H1 (cell line): ENCODE data around the gene ZNF454. TPM values are rescaled to one million over a fixed set of nuclear protein-coding genes. Genes with fewer than 3 reads are reported as not detected.
A peak's percentile ranks its signal among the peaks of the same experiment; 100 is the strongest.

Source experiments
- CBX5 ChIP-seq: fragments of 300-800, 300-1000 bp; sonication (generic); IDR thresholded peaks from 2 replicates; pipeline ENCODE4 v1.7.1; 2016; ENCODE audit warnings: antibody characterized with exemption, low read length, low read depth
- CTBP2 ChIP-seq: IDR thresholded peaks from 2 replicates; pipeline ENCODE4 v1.7.0; 2011; ENCODE audit warnings: borderline replicate concordance, mild to moderate bottlenecking, moderate library complexity, mixed read lengths, low read length; ENCODE audit not compliant: insufficient read depth, insufficient read length
- EGR1 ChIP-seq: IDR thresholded peaks from 2 replicates; pipeline ENCODE4 v1.6.1; 2011; ENCODE audit warnings: low read depth, low read length, borderline replicate concordance
- GTF2F1 ChIP-seq: IDR thresholded peaks from 2 replicates; pipeline ENCODE4 v1.6.1; 2012; ENCODE audit warnings: low read depth, low read length, improper control_type of control experiment, borderline replicate concordance
- JUND ChIP-seq: IDR thresholded peaks from 2 replicates; pipeline ENCODE4 v1.6.1; 2011; ENCODE audit warnings: mild to moderate bottlenecking, improper control_type of control experiment, low read length
- KDM4A ChIP-seq: IDR thresholded peaks from one replicate; pipeline ENCODE4 v1.7.1; 2012; ENCODE audit warnings: low read depth, mild to moderate bottlenecking, moderate library complexity, low read length, inconsistent platforms; ENCODE audit not compliant: severe bottlenecking
- MAFK ChIP-seq: IDR thresholded peaks from 2 replicates; pipeline ENCODE4 v1.6.1; 2012; ENCODE audit warnings: low read depth, mild to moderate bottlenecking, improper control_type of control experiment, low read length
- PHF8 ChIP-seq: fragments of 200-600 bp; sonication (generic); conservative IDR thresholded peaks from 2 replicates; pipeline ENCODE4 v1.7.1; 2012; ENCODE audit warnings: low read depth, mild to moderate bottlenecking, inconsistent platforms, low read length, moderate library complexity
- POU5F1 ChIP-seq: IDR thresholded peaks from 2 replicates; pipeline ENCODE4 v1.6.1; 2011; ENCODE audit warnings: low read depth, mild to moderate bottlenecking, low read length, moderate library complexity
- RFX5 ChIP-seq: IDR thresholded peaks from 2 replicates; pipeline ENCODE4 v1.6.1; 2011; ENCODE audit warnings: low read depth, low read length, improper control_type of control experiment, borderline replicate concordance
- RNF2 ChIP-seq: fragments of 200-900, 300-1000 bp; sonication (generic); IDR thresholded peaks from 2 replicates; pipeline ENCODE4 v1.7.1; 2016; ENCODE audit warnings: borderline replicate concordance, low read depth, mild to moderate bottlenecking, antibody characterized with exemption, low read length; ENCODE audit not compliant: poor library complexity, severe bottlenecking; ENCODE audit errors: missing control alignments
- SP2 ChIP-seq: IDR thresholded peaks from 2 replicates; pipeline ENCODE4 v1.6.1; 2012; ENCODE audit warnings: mild to moderate bottlenecking, low read length, inconsistent platforms
- TAF1 ChIP-seq: IDR thresholded peaks from 2 replicates; pipeline ENCODE4 v1.6.1; 2011; ENCODE audit warnings: mild to moderate bottlenecking, low read depth, low read length
- YY1 ChIP-seq: IDR thresholded peaks from 2 replicates; pipeline ENCODE4 v1.6.1; 2011; ENCODE audit warnings: low read depth, mild to moderate bottlenecking, low read length
- ZNF274 ChIP-seq: IDR thresholded peaks from 2 replicates; pipeline ENCODE4 v1.7.0; 2012; ENCODE audit warnings: low read length, borderline replicate concordance; ENCODE audit errors: extremely low read depth
- polyA plus RNA-seq, 7 experiments: library from polyadenylated mRNA; depleted of rRNA in 3 of 7; stranded (reverse) in 5 of 7; unstranded in 2 of 7; fragments of >200 nt in 5 of 7; fragments of 200-250 nt in 2 of 7; gene quantifications; 1 replicate in 5 of 7; 2 replicates in 1 of 7; 4 replicates in 1 of 7; pipeline versions ENCODE4 v1.2.1 to v1.2.3, GENCODE V29; 2011 to 2013; ENCODE audit warnings: missing spikeins in 2 of 7, mixed read lengths in 2 of 7
- total RNA-seq: library from RNA; stranded (reverse); fragmentation: NEBNext Ultra II Directional; extraction: Animal tissue kit (Norgen Biotek cat#: 25700); gene quantifications from 2 replicates; pipeline ENCODE4 v1.2.1, GENCODE V29; 2021
- TF ChIP-seq, protein P1 (sequence below): IDR thresholded peaks from 2 replicates; pipeline ENCODE4 v1.6.1; 2011; ENCODE audit warnings: low read length, improper control_type of control experiment
- TF ChIP-seq, protein P2 (sequence below), 3 experiments: IDR thresholded peaks; 1 replicate in 2 of 3; 2 replicates in 1 of 3; pipeline versions ENCODE4 v1.5.1 to v1.6.1; 2011; ENCODE audit warnings: low read length in 3 of 3, mild to moderate bottlenecking in 3 of 3, inconsistent platforms in 2 of 3, low read depth in 1 of 3, moderate library complexity in 1 of 3; ENCODE audit not compliant: insufficient read depth in 1 of 3; ENCODE audit errors: control extremely low read depth in 1 of 3
- TF ChIP-seq, protein P3 (sequence below): IDR thresholded peaks from 2 replicates; pipeline ENCODE4 v1.6.1; 2012; ENCODE audit warnings: inconsistent platforms

The ZNF454 gene
- total and polyA plus RNA-seq, 2 of the 8 experiments (the other 6 are each of a cell fraction or from before 2014, with no cell fraction given): 0.33 to 1.2 TPM

DNA sequence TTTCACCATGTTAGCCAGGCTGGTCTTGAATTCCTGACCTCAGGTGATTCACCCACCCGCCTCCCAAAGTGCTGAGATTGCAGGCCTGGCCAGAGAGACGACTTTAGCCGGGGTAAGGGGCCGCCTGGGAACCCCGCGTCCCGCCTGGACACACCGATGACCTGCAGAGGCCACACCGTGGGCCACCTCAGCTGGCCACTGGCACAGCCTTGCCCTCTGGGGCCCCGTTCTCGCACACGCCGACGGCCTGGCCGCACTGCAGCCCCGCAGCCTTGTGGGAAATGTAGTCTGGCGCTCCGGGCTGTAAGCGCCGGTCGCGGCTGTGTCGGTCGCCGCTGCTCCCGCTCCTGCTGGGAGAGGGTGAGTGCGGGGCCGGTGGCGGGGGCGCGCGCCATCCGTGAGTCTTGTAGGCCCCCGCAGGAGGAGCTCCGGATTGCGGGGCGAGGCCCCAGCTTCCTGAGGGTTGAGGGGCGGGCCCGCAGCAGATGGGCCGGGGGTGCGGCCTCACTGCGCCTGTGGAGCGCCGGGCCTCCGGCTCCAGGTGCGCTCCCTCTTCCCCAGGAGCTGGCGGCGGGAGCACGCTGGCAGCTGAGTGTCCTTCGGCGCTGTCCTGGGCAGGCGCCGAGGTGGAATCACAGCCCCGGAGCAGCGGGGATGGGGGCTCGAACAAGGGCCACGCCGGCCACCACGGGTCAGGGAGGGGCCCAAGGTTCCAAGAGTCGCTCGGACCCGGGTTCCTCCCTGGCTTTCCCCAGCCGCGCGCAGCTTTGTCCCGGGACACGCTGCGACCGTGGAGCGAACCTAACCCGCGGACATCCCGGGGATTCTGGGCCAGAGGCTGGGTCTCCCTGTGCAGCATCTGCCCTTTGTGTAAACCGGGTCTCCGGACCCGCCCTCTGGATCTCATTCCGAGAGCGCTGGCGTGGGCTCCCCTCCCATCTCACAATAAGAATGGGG, 45.1 kb upstream of the ZNF454 start, which contains the start of gene ZFP2 (continued):
- no peak for TF ChIP-seq JUND
- TF ChIP-seq, protein P1, sequence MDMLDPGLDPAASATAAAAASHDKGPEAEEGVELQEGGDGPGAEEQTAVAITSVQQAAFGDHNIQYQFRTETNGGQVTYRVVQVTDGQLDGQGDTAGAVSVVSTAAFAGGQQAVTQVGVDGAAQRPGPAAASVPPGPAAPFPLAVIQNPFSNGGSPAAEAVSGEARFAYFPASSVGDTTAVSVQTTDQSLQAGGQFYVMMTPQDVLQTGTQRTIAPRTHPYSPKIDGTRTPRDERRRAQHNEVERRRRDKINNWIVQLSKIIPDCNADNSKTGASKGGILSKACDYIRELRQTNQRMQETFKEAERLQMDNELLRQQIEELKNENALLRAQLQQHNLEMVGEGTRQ: no peak
- TF ChIP-seq RNF2: no peak
- no peak for TF ChIP-seq CTBP2
- no peak for TF ChIP-seq SP2
- no peak for TF ChIP-seq YY1
- TF ChIP-seq PHF8: peak; percentile 74
- no peak for TF ChIP-seq RFX5
- no peak for TF ChIP-seq POU5F1
- TF ChIP-seq KDM4A: peak; percentile 98
- no peak for TF ChIP-seq GTF2F1
- TF ChIP-seq, protein P2, sequence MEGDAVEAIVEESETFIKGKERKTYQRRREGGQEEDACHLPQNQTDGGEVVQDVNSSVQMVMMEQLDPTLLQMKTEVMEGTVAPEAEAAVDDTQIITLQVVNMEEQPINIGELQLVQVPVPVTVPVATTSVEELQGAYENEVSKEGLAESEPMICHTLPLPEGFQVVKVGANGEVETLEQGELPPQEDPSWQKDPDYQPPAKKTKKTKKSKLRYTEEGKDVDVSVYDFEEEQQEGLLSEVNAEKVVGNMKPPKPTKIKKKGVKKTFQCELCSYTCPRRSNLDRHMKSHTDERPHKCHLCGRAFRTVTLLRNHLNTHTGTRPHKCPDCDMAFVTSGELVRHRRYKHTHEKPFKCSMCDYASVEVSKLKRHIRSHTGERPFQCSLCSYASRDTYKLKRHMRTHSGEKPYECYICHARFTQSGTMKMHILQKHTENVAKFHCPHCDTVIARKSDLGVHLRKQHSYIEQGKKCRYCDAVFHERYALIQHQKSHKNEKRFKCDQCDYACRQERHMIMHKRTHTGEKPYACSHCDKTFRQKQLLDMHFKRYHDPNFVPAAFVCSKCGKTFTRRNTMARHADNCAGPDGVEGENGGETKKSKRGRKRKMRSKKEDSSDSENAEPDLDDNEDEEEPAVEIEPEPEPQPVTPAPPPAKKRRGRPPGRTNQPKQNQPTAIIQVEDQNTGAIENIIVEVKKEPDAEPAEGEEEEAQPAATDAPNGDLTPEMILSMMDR (IDR thresholded peaks at IDR 0.05; ENCODE audit: control extremely low read depth in 1 of 3, insufficient read depth in 1 of 3, low read depth in 1 of 3, low read length in 3 of 3): no peak
- no peak for TF ChIP-seq CBX5
- TF ChIP-seq, protein P3, sequence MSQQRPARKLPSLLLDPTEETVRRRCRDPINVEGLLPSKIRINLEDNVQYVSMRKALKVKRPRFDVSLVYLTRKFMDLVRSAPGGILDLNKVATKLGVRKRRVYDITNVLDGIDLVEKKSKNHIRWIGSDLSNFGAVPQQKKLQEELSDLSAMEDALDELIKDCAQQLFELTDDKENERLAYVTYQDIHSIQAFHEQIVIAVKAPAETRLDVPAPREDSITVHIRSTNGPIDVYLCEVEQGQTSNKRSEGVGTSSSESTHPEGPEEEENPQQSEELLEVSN: peak; percentile 61; the same call in 1 of the 2 replicates
- 0 out of 2 replicates have a peak, but pooled peaks have one; percentile 6 for TF ChIP-seq EGR1
- TF ChIP-seq TAF1: no peak; the same call in 1 of the 2 replicates
- TF ChIP-seq ZNF274: no peak
- TF ChIP-seq MAFK: no peak
